Sigmoid colon (tissue), 4 donors: Measurements from ENCODE around the gene KIF7.
A peak's percentile ranks its signal among the peaks of the same experiment; 100 is the strongest.

ENCODE experiments used
- POLR2A ChIP-seq, 2 donors: fragments of 450-650 bp; IDR thresholded peaks; one replicate each; pipeline ENCODE4 v1.6.1; 2016; ENCODE audit warnings: antibody characterized with exemption in 2 of 2, mild to moderate bottlenecking in 2 of 2, moderate library complexity in 2 of 2
- POLR2AphosphoS5 ChIP-seq, 4 donors: sonication (generic); formaldehyde crosslinking; IDR thresholded peaks; one replicate each; pipeline ENCODE4 v1.6.1; 2017; ENCODE audit warnings: antibody characterized with exemption in 4 of 4
- TF ChIP-seq, protein P1 (sequence below), 4 experiments: fragments of 450-650 bp in 3 of 4; fragments of 200-600 bp in 1 of 4; IDR thresholded peaks; one replicate each; pipeline ENCODE4 v1.5.1; 2016 to 2019; ENCODE audit warnings: antibody characterized with exemption in 4 of 4, mild to moderate bottlenecking in 3 of 4, moderate library complexity in 2 of 4

DNA sequence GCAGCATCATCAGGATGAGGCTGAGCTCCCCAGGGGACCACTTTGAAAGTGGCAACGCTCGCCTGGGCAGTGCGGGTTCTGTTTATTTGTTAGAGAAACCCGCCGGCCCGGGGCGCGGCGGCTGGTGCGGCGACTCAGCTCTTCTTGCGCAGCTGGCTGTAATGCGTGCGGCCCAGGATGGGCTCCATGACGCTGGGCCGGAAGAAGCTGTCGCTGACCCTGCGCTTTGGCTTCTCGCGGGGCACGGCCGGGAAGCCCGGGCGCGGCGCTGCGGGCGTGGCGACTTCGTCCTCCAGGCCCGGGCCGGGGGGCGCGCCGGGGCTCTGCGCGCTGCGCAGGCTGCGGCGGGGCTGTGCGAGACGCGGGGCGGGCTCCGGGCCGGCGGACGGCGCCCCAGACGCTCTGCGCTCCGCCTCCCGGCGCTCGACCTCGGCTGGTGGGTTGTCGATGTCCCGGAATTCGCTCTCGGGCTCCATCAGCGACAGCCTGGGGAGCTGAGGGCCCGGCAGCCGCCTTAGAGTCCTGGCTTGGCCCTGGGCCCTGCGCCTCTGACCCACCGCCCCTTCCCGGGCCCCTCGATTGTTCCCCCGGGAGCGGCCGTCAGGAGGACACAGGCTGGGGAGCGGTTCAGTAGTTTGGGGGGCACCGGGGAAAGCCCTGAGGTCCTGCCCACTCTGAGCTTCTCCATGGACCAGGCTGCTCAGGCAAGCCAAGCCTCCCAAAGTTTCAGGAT lies 10.3 kb upstream of the KIF7 start:
- TF ChIP-seq POLR2A (IDR thresholded peaks at IDR 0.05) (no peak), POLR2AphosphoS5 (IDR thresholded peaks at IDR 0.05) (peak in 2 of 4 donors; percentile 26 to 53)
- TF ChIP-seq, protein P1, sequence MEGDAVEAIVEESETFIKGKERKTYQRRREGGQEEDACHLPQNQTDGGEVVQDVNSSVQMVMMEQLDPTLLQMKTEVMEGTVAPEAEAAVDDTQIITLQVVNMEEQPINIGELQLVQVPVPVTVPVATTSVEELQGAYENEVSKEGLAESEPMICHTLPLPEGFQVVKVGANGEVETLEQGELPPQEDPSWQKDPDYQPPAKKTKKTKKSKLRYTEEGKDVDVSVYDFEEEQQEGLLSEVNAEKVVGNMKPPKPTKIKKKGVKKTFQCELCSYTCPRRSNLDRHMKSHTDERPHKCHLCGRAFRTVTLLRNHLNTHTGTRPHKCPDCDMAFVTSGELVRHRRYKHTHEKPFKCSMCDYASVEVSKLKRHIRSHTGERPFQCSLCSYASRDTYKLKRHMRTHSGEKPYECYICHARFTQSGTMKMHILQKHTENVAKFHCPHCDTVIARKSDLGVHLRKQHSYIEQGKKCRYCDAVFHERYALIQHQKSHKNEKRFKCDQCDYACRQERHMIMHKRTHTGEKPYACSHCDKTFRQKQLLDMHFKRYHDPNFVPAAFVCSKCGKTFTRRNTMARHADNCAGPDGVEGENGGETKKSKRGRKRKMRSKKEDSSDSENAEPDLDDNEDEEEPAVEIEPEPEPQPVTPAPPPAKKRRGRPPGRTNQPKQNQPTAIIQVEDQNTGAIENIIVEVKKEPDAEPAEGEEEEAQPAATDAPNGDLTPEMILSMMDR (IDR thresholded peaks at IDR 0.05): no peak
